ENCODE measurements around the gene BRSK2.

- TF ChIP-seq EZH2 (IDR thresholded peaks at IDR 0.05; ENCODE audit: insufficient read depth, poor library complexity, severe bottlenecking) (no peak), EZH2phosphoT487 (IDR thresholded peaks at IDR 0.05; ENCODE audit: insufficient read depth, low read depth) (no peak)
Measured at GRCh38 chr11:1405186-1406020, 15.7 kb downstream of the BRSK2 start.

Data from GM23248 (cell line).